Measurements from ENCODE around the gene HS6ST1.

DNA sequence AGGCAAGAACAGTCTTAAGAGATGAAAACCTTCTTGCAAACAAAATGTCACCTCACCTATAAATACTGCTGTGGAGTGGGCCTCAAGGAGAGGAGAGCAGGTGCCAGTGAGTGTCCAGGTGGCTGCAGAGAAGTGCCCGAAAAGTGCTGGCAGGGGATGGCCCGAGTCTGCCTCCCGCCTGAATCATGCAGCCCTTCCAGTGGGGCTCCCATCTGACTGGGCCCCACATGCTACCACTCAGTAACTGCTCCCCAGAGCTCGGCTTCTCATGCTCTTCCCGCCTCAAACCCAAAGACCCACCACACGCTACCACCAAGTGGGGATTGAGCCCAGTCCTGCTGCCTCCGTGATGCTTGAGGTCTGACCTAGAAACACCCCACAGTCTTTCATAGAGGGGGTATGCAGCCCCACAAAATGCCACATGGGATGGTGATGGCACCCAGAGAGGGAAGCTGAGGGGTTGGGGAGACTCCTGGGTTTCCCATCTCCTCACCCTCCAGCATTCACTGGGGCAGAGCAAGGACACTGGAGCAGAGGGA, 7.4 kb downstream of the HS6ST1 start:
- TF ChIP-seq, protein P1, sequence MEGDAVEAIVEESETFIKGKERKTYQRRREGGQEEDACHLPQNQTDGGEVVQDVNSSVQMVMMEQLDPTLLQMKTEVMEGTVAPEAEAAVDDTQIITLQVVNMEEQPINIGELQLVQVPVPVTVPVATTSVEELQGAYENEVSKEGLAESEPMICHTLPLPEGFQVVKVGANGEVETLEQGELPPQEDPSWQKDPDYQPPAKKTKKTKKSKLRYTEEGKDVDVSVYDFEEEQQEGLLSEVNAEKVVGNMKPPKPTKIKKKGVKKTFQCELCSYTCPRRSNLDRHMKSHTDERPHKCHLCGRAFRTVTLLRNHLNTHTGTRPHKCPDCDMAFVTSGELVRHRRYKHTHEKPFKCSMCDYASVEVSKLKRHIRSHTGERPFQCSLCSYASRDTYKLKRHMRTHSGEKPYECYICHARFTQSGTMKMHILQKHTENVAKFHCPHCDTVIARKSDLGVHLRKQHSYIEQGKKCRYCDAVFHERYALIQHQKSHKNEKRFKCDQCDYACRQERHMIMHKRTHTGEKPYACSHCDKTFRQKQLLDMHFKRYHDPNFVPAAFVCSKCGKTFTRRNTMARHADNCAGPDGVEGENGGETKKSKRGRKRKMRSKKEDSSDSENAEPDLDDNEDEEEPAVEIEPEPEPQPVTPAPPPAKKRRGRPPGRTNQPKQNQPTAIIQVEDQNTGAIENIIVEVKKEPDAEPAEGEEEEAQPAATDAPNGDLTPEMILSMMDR (IDR thresholded peaks at IDR 0.05): no peak
- TF ChIP-seq POLR2A (IDR thresholded peaks at IDR 0.05): no peak

All from adrenal gland (tissue), 5 donors.